Bronchial epithelial cell (primary cell): Measurements from ENCODE around the gene HTR3C. TPM values are rescaled to one million over a fixed set of nuclear protein-coding genes. Genes with fewer than 3 reads are reported as not detected.
A peak's percentile ranks its signal among the peaks of the same experiment; 100 is the strongest.
"Not testable (repeated sequence)": the region's sequence is repeated elsewhere in the genome, so short reads cannot be mapped to it uniquely, and the experiment has no call there.

Experiments used
- DNase-seq: peaks from one replicate; pipeline ENCODE4 v3.0.0-alpha.2; 2010; ENCODE audit warnings: low read depth
- FAIRE-seq: peaks from 2 replicates; lab custom pipeline; 2011; peaks lifted over from hg19 to GRCh38; lab: Jason Lieb, UNC
- H3K27me3 ChIP-seq: 2 replicates; pipeline ENCODE4 v1.5.1; 2011; ENCODE audit warnings: low read length; ENCODE audit not compliant: control insufficient read depth, insufficient read depth
- H3K36me3 ChIP-seq: 2 replicates; pipeline ENCODE4 v1.5.1; 2011; ENCODE audit warnings: low read length; ENCODE audit not compliant: control insufficient read depth, insufficient read depth
- H3K4me3 ChIP-seq: 2 replicates; pipeline ENCODE4 v1.5.1; 2011; ENCODE audit warnings: mild to moderate bottlenecking, low read depth, low read length, control low read depth
- CTCF ChIP-seq: IDR thresholded peaks from 2 replicates; pipeline ENCODE4 v1.5.1; 2011; ENCODE audit warnings: mild to moderate bottlenecking, moderate library complexity, low read length, control low read depth, inconsistent platforms; ENCODE audit not compliant: insufficient read depth, severe bottlenecking
- total RNA-seq: library from RNA; depleted of rRNA; stranded (reverse); fragments of >200 nt; gene quantifications from 2 replicates; pipeline ENCODE4 v1.2.1, GENCODE V29; 2014

Gene HTR3C
- total RNA-seq = not detected in 2 replicates

GRCh38 chr3:184052767-184053166 is at the start of gene HTR3C:
TSS of gene HTR3C (plus strand) at chr3:184053047. CDS start at chr3:184053081, 34 bp downstream.
- no peak within 1 kb of the TSS for H3K4me3 ChIP-seq
- peaks cover 5% of the 10 kb centered on the region for H3K27me3 ChIP-seq
- no peak for TF ChIP-seq CTCF
- FAIRE-seq (no peak), DNase-seq (no peak)
- no peaks in the 10 kb centered on the region for H3K36me3 ChIP-seq

- no peak for TF ChIP-seq CTCF
- FAIRE-seq (no peak), DNase-seq (peak; percentile 90)
- Histone ChIP-seq H3K27me3 (no peaks in the 10 kb centered on the region), H3K36me3 (peaks cover 4% of the 10 kb centered on the region), H3K4me3 (no peak overlapping the region)
These were observed 49.5 kb upstream of the HTR3C start for GRCh38 chr3:184003187-184003967.

GRCh38 chr3:184004476-184004875 is 48.4 kb upstream of the HTR3C start:
- DNase-seq (no peak), FAIRE-seq (no peak)
- no peak for TF ChIP-seq CTCF
- Histone ChIP-seq H3K27me3 (no peaks in the 10 kb centered on the region), H3K4me3 (no peak overlapping the region), H3K36me3 (peaks cover 6% of the 10 kb centered on the region)

GRCh38 chr3:184005941-184006507 is 46.8 kb upstream of the HTR3C start:
- FAIRE-seq (no peak), DNase-seq (peak; percentile 96)
- no peak overlapping the region for H3K4me3 ChIP-seq
- H3K27me3 ChIP-seq = no peaks in the 10 kb centered on the region
- TF ChIP-seq CTCF = no peak
- H3K36me3 ChIP-seq = peaks cover 3% of the 10 kb centered on the region

- H3K27me3 ChIP-seq, FAIRE-seq, H3K36me3 ChIP-seq, H3K4me3 ChIP-seq, DNase-seq: not testable (repeated sequence)
These were observed 45.6 kb upstream of the HTR3C start for GRCh38 chr3:184007143-184007813.

GRCh38 chr3:184008161-184008560 is 44.7 kb upstream of the HTR3C start:
- Histone ChIP-seq H3K27me3 (no peaks in the 10 kb centered on the region), H3K4me3 (no peak overlapping the region), H3K36me3 (peaks cover 6% of the 10 kb centered on the region)
- DNase-seq (peak; percentile 66), FAIRE-seq (no peak)
- TF ChIP-seq CTCF = no peak
